ENCODE measurements around the gene FERMT2.

The FERMT2 gene

GRCh38 chr14:52944254-52944653 lies 6.6 kb downstream of the FERMT2 start:
- DNase-seq (ENCODE audit: low spot score) = no peak

DNA sequence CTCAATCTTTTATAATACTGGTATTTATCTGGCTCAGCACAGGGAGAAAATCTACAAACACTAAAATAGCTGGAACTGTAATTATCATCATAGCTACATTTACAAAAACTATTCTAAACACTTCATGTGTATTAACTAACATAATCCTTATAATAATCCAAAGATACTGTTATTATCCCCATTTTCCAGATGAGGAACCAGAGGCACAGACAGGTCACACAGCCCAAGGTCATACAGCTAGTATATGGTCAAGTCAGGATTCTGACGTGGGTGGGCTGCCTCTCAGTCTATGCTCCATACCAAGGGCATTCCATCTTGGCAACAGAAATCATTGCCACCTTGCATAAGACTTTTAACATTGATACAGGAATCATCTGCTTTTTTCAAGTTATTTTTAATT lies 11.4 kb downstream of the FERMT2 start:
- DNase-seq (ENCODE audit: low spot score) = no peak

GRCh38 chr14:52937869-52938268 lies 13.0 kb downstream of the FERMT2 start:
- DNase-seq (ENCODE audit: low spot score) = no peak

DNA sequence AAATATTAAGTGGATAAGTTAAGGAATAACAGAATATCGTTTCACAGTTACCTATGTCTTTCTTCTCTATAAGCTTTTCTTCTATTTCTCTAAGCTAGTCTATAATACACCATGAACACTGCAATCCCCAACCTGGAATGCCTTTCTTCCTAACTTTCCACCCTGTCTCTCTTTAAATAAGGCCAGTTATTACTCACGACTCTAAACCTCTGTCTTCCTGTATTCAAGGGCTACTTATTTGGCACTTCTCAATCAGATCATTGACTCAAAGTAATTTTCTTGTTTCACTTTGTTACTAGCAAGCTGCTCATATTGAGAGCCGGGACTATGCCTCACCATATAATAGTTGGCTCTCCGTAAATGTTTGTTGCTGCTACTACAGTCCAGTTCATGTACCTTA lies 13.5 kb downstream of the FERMT2 start:
- DNase-seq (ENCODE audit: low spot score) = peak; percentile 39

- DNase-seq (ENCODE audit: low spot score) = peak; percentile 2
Observed at GRCh38 chr14:52936437-52936836, 14.4 kb downstream of the FERMT2 start.

DNA sequence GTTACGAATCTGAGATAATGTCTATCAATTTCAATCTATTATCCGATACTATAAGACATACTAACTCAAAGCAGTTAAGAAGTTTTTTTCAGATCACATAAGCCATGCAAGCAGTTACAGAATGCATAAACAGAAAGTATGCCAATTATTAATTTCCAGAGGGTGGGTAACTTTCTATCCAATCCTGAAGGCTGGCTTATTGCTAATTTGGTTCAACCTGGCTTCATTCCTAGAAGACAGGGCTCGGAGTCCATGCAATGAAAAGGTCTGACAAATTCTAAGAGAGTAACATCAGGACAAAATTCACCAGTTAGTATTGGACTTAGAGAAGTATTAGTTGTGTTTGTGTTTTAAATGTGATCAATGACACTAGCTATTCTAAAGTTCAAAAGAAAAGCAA lies 15.0 kb downstream of the FERMT2 start:
- DNase-seq (ENCODE audit: low spot score) = no peak

DNA sequence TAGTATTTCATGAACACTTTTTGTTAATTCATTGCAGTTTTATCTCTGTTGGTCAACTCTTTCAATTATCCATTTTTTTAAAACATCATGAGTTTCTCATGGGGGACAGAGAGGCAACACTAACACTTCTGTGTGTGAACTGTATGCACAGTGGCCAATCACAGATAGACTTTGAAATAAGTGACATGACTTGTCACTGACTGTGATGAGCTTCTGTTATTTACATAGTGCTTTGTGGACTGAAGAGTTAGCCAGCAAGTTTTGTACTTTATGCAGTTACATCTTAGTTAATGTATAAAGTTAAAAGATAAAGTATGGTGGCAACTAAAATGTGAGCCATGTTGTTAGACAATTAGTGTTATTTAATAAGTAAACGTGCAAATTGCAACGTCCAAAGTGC lies 16.1 kb downstream of the FERMT2 start:
- DNase-seq (ENCODE audit: low spot score) = no peak

DNA sequence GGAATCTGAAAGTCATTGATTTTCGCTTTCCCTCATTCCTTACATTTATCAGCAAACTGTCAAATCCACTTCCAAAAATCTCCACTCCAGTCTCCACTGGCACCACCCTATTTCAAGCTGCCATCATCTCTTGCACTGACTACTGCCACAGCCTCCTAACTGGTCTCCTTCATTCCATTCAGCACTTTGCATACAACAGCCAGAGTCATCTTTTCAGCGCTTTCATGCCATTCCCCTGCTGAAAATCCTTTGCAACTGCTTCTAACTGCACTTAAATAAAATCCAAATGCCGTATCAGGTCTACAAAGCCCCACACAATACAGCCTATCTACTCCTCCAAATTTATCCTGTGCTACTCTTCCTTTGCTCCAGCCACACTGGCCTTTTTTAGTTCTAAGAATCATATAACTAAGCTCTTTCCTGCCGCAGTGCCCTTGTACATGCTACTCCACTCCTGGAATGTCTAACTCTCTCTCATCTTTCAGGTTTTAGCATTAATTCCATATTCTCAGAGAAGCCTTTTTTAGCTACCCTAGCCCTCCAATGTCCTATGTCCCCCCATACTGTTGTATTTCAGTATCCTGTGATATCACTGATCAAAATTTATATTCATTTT lies 21.6 kb downstream of the FERMT2 start:
- DNase-seq (ENCODE audit: low spot score) = no peak

- DNase-seq (ENCODE audit: low spot score) = no peak
Observed at GRCh38 chr14:52926953-52927352, 23.9 kb downstream of the FERMT2 start.

GRCh38 chr14:52923902-52924575 lies 26.8 kb downstream of the FERMT2 start:
- DNase-seq (ENCODE audit: low spot score) = peak; percentile 50

GRCh38 chr14:52922656-52923055 lies 28.2 kb downstream of the FERMT2 start:
- DNase-seq (ENCODE audit: low spot score) = peak; percentile 77

- DNase-seq (ENCODE audit: low spot score) = peak; percentile 38
Observed at GRCh38 chr14:52922059-52922458, 28.8 kb downstream of the FERMT2 start.

DNA sequence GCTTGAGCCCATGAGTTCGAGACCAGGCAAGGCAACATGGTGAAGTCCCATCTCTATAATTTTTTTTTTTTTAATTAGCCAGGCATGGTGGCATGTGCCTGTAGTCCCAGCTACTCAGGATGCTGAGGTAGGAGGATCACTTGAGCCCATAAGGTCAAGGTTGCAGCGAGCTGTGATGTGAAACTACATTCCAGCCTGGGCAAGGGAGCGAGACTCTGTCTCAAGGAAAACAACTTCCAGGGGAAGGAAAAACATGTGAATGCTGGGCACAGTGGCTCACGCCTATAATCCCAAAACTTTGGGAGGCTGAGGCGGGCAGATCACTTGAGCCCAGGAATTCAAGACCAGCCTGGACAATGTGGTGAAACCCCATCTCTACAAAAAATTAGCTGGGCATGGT lies 30.4 kb downstream of the FERMT2 start:
- DNase-seq (ENCODE audit: low spot score) = peak; percentile 45

- DNase-seq (ENCODE audit: low spot score) = peak; percentile 43
Observed at GRCh38 chr14:52919971-52920370, 30.9 kb downstream of the FERMT2 start.

GRCh38 chr14:52918486-52918885 lies 32.4 kb downstream of the FERMT2 start:
- DNase-seq (ENCODE audit: low spot score) = peak; percentile 91

DNA sequence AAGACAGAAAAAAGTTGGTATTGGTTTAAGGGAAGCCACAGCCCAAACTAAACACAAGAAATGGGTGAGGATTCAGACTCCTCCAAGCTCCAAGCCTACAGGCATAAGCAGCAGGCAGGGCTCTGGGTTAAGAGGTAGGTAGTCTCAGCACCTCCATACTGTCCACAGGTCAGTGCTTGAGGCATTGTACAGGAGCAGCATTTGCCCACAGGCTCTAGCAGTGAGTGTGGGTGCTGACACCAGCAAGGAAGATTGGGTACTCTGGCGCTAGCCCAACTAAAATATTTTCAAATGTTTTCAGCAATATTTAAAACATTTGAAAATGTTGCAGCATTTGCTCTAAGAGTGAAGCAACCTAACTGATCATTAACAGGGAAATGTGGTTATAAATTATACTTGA lies 33.1 kb downstream of the FERMT2 start:
- peak; percentile 32 for DNase-seq (ENCODE audit: low spot score)

DNA sequence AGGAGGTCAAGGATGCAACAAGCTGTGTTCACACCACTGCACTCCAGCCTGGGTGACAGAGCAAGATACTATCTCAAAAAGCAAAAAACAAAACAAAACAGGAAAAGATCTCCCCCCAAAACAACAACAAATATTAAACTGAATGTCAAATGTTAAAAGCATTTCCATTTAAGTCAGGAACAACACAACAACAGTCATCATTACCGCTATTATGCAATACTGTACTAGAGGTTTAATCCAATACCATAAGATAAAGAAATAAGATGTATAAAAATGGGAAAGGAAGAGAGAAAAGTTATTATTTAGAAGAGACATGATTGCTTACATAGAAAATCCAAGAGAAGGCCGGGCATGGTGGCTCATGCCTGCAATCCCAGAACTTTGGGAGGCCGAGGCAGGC lies 36.6 kb downstream of the FERMT2 start:
- no peak for DNase-seq (ENCODE audit: low spot score)

DNA sequence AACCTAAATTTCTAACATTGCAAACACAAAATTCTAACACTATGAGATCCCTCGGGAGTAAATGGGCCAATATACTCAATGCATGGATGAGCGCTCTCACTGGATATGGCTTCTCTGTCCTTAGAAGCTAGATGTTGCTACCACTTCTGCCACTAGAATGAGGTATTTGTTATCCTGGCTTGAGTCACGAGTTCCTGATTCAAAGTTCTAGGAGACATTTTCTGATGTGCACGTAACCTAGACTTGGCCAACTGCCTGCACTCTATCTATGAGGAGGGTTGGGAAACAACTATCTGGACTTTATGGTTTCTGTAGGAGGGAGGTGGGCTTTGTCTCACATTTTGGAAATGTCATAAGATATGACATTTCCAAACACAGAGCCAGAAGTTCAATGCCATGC lies 37.6 kb downstream of the FERMT2 start:
- DNase-seq (ENCODE audit: low spot score) = peak; percentile 61

- DNase-seq (ENCODE audit: low spot score) = no peak
Observed at GRCh38 chr14:52911904-52912303, 38.9 kb downstream of the FERMT2 start.

DNA sequence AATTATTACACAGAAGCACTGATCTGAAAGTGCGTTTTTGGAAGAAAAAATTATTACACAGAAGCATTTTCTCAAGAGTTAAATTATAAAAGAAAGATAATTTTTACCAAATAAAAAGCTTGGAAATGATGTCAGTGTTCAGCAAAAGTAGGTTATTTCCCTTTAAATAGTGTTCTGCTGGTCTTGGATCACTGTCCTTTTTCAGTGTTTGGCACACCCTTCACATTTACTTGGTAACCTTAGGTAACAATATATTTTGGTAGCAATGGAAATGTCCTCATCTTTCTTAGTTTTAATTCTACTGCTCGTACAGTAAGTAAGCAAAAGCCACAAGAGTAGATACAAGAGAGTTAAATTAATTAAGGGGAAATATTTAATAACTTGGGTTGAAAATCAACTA lies 40.3 kb downstream of the FERMT2 start:
- no peak for DNase-seq (ENCODE audit: low spot score)

- DNase-seq (ENCODE audit: low spot score) = no peak
Observed at GRCh38 chr14:52907949-52908348, 42.9 kb downstream of the FERMT2 start.

DNA sequence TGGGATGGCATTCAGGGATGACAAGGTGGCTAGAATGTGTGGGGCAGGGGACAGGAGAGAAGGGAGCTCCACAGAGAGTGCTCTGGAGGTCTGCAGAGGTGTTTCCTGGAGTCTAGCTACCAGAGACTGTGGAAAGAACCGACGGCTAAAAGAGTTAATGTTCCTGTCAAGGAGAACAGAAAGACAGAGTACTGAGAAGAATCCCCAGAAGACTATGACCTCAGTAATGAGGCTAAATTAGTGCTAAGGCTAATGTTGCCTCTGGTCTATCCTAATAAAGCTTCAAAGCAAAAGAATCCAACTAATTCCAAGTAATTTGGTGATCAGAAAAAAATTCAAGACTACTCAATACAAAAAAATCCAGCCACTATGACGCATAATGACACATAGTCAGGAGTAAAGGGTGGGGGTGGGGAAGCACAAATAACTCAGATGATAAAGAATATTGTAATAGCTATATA lies 44.7 kb downstream of the FERMT2 start:
- peak; percentile 84 for DNase-seq (ENCODE audit: low spot score)

DNA sequence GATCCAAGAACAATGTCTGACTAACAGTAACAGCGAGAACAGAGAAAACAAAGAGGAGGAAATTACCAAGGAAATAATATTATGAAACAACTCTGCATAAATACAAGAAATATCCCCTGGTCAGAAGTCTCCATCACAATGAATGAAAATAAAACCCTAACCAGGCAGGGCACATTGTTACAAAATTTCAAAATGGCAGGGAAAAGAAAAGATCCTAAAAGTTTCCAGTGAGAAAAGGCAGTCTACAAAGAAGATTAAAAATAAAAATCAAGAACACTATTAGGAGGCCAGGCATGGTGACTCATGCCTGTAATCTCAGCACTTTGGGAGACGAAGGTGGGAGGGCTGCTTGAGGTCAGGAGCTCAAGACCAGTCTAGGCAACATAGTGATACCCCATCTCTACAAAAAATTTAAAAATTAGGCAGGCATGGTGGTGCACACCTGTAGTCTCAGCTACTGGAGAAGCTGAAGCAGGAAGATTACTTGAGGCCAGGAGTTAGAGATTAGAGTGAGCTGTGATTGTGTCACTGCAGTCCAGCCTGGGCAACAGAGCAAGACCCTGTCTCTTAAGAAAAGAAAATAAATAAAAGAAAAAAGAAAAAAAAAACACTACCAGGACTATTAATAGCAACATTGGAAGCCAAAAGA lies 47.8 kb downstream of the FERMT2 start:
- peak; percentile 19 for DNase-seq (ENCODE audit: low spot score)
